Pancreas (tissue), 10 donors: ENCODE results near the gene AGBL4. TPM values are rescaled to one million over a fixed set of nuclear protein-coding genes. Genes with fewer than 3 reads are reported as not detected.

Experiments
- ATAC-seq, 4 donors: fragments of 200-7000 bp; cut with Tn5 transposase; one replicate each; pipeline versions ENCODE4 v1.8.0 to v1.9.1; 2020; ENCODE audit warnings: mild to moderate bottlenecking in 4 of 4, moderate library complexity in 4 of 4
- DNase-seq, 6 donors: peaks; one replicate each; pipeline ENCODE4 v3.0.0-alpha.2; 2020
- FAIRE-seq: peaks from 2 replicates; lab custom pipeline; 2012; peaks lifted over from hg19 to GRCh38; lab: Jason Lieb, UNC
- H3K27ac ChIP-seq, 4 donors: fragments of 200-600 bp; sonication (generic); 1 replicate in 3 of 4; 2 replicates in 1 of 4; pipeline versions ENCODE4 v1.5.0 to v1.8.0; 2020
- H3K27me3 ChIP-seq, 4 donors: fragments of 200-600 bp; one replicate each; pipeline ENCODE4 v1.8.0; 2021
- H3K36me3 ChIP-seq, 3 donors: fragments of 200-600 bp; sonication (generic) in 1 of 3; one replicate each; pipeline versions ENCODE4 v1.5.0 to v1.8.0; 2020 to 2021
- H3K4me1 ChIP-seq, 3 donors: fragments of 200-600 bp; one replicate each; pipeline ENCODE4 v1.8.0; 2021
- H3K4me3 ChIP-seq, 4 donors: fragments of 200-600 bp; sonication (generic) in 2 of 4; one replicate each; pipeline versions ENCODE4 v1.5.0 to v1.8.0; 2020 to 2021
- H3K9me3 ChIP-seq, 4 donors: fragments of 200-600 bp; one replicate each; pipeline ENCODE4 v1.8.0; 2021
- WGBS, 2 donors: extraction: QIAGEN DNeasy Blood & Tissue Kit; methylation state at CpG; one replicate each; pipeline ENCODE4 v1.1.7; 2013; 5-methylcytosine and 5-hydroxymethylcytosine counted together
- intact Hi-C, 3 donors: fragments of 100-400 bp; cut with DNase I; formaldehyde crosslinking; loops; one replicate each; pipeline versions ENCODE4 v1.11.1 to v1.14.2; 2022
- polyA plus RNA-seq, 2 donors: library from polyadenylated mRNA; stranded (reverse); fragments of 200-250 nt; gene quantifications; one replicate each; pipeline ENCODE4 v1.2.3, GENCODE V29; 2013
- total RNA-seq, 6 donors: library from RNA; stranded (reverse); fragmentation: NEBNext Ultra II Directional in 4 of 6; extraction: Animal tissue kit (Norgen Biotek cat#: 25700) in 4 of 6; gene quantifications; one replicate each; pipeline versions ENCODE4 v1.2.1 to v1.2.4, GENCODE V29; 2021 to 2023
- TF ChIP-seq, protein P1 (sequence below), 4 donors: fragments of 200-600 bp; sonication (generic) in 3 of 4; IDR thresholded peaks; one replicate each; pipeline versions ENCODE4 v1.5.0 to v1.8.0; 2021; ENCODE audit warnings: antibody characterized with exemption in 4 of 4
- donor health status: healthy with polysubstance abuse.
- donor health status: DM: no; HTN: no; CAD: no; lungs with moderate emphysema.
- donor health status: DM: no; HTN: no; CAD: no.
- donor health status: control.
- donor health status: control.
- donor health status: Bipolar disorder and iron deficiency.
- donor health status: DM: yes; HTN: yes; CAD: no.
- donor health status: DM: no; HTN: no; CAD: no.
- donor health status: DM: no; HTN: no; CAD: no.
- donor health status: DM: yes; HTN: yes; CAD: no.

The AGBL4 gene
- total and polyA plus RNA-seq, 8 donors = 0.15 to 1.2 (median 0.59) TPM

DNA sequence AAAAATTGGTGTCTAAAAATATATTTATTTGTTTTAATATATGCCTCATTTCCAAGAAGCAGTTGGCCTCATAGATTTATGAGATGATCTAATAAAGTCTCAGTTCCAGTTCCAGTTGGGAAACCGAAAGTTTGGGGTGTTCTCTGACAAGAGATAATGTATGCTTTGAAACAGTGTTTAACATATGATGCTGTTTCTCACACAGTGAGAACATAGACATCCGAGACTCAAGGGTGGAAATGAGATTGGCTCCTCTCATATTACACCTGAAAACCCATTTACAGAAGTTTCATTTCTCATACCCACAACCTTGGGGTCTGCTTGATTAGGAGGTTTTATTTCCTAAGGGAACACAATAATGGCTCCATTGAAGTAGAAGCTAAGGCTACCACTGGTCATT is 1046.5 kb downstream of the AGBL4 start:
- Histone ChIP-seq H3K9me3 (no peaks in the 10 kb centered on the region), H3K27me3 (no peaks in the 10 kb centered on the region), H3K4me3 (no peak overlapping the region), H3K36me3 (no peaks in the 10 kb centered on the region), H3K27ac (no peak overlapping the region), H3K4me1 (no peaks in the 10 kb centered on the region)
- intact Hi-C loops = no loop called here
- no peak for ATAC-seq
- TF ChIP-seq, protein P1, sequence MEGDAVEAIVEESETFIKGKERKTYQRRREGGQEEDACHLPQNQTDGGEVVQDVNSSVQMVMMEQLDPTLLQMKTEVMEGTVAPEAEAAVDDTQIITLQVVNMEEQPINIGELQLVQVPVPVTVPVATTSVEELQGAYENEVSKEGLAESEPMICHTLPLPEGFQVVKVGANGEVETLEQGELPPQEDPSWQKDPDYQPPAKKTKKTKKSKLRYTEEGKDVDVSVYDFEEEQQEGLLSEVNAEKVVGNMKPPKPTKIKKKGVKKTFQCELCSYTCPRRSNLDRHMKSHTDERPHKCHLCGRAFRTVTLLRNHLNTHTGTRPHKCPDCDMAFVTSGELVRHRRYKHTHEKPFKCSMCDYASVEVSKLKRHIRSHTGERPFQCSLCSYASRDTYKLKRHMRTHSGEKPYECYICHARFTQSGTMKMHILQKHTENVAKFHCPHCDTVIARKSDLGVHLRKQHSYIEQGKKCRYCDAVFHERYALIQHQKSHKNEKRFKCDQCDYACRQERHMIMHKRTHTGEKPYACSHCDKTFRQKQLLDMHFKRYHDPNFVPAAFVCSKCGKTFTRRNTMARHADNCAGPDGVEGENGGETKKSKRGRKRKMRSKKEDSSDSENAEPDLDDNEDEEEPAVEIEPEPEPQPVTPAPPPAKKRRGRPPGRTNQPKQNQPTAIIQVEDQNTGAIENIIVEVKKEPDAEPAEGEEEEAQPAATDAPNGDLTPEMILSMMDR (IDR thresholded peaks at IDR 0.05) = no peak
- DNase-seq = no peak
- no peak for FAIRE-seq
- 63 to 80% methylated on average over 2 of the region's 2 CpGs for WGBS, 2 donors

DNA sequence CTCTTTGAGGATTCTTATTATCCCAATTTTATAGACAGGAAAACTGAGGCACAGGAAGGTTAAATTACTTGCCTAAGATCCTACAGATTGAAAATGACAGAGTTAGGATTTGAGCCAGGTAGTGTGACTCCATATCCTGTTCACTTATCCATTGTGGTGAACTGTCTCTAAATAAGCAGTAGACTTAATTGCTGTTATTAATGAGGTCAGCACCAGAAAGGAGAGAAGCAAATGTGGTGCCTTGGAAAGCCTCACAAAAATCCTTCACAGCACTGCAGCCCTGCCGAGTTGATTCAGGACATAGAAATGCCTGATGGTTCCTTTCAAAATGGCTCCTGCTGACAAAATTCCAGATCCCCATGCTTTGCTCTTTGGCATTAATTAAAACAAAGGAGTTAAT is 1053.8 kb downstream of the AGBL4 start:
- Histone ChIP-seq H3K4me1 (no peaks in the 10 kb centered on the region), H3K4me3 (no peak overlapping the region), H3K36me3 (no peaks in the 10 kb centered on the region), H3K27ac (no peak overlapping the region), H3K9me3 (no peaks in the 10 kb centered on the region), H3K27me3 (no peaks in the 10 kb centered on the region)
- DNase-seq = no peak
- intact Hi-C loops = no loop called here
- ATAC-seq = no peak
- no peak for FAIRE-seq
- WGBS, 2 donors = 52 to 71% methylated on average over 1 of the region's 1 CpG
- TF ChIP-seq, protein P1 (IDR thresholded peaks at IDR 0.05) = no peak

DNA sequence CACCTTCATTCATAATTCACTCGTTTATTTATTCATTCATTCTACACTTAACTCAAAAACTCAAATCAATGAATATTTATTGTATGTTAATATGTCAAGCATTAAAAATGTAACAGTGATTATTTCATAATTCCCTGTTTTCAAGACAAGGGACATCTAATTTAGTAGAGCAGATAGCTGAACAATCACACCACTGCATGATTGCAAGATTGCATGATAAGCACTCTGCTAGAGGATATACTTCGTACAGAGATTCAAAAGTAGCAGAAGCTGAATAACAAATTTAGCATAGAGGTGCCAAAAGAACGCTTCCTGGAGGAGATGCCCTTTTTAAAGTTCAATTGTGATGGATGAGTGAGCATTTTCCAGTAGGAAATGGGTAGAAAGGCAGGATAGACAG is 1056.4 kb downstream of the AGBL4 start:
- FAIRE-seq (no peak), DNase-seq (no peak), ATAC-seq (no peak)
- Histone ChIP-seq H3K27me3 (no peaks in the 10 kb centered on the region), H3K36me3 (no peaks in the 10 kb centered on the region), H3K27ac (no peak overlapping the region), H3K4me1 (no peaks in the 10 kb centered on the region), H3K9me3 (no peaks in the 10 kb centered on the region), H3K4me3 (no peak overlapping the region)
- intact Hi-C loops = no loop called here
- TF ChIP-seq, protein P1 (IDR thresholded peaks at IDR 0.05) = no peak
- WGBS, 2 donors = 43 to 54% methylated on average over 3 of the region's 3 CpGs

DNA sequence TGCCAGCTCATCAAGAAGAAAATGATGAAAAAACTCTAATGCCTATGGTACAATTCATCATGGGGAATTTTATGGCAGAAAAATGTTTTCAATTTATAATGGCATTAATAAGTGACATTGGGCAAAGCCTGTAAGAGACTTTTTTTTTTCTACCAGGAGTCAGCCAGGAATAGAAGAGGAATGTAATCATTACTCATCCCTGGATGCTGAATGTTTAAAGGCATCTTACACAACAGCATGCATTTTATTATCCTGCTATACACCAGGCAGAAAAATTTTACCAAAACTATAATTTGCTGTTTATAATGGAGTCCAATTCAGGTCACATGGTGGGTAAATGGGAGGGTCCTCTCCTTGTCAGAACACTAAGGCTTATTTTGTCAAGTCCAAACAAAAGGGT is 1057.2 kb downstream of the AGBL4 start:
- no peak overlapping the region for H3K27ac ChIP-seq
- ATAC-seq (no peak), DNase-seq (no peak), FAIRE-seq (no peak)
- no peaks in the 10 kb centered on the region for H3K36me3 ChIP-seq
- TF ChIP-seq, protein P1 (IDR thresholded peaks at IDR 0.05) = no peak
- intact Hi-C loops = no loop called here
- H3K4me3 ChIP-seq = no peak overlapping the region
- no peaks in the 10 kb centered on the region for H3K27me3 ChIP-seq
- no peaks in the 10 kb centered on the region for H3K9me3 ChIP-seq
- no peaks in the 10 kb centered on the region for H3K4me1 ChIP-seq

DNA sequence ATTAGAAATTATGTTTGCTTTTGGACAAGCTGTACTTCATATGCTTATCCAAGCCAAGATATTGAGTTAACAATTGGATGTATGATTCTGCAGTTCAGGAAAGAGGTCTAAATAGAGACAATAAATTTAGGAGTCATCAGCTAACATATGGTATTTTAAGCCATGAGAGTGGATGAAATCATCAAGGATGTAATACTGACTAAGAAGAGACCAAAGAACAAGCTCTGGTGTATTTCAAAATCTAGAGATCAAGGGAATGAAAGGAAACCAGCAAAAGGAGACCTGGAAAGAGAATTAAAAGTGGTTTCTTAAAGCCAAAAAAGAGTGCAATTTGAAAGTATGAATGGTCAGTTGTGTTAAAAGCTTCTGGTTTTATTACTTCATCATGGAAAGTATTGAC is 1063.4 kb downstream of the AGBL4 start:
- Histone ChIP-seq H3K27me3 (no peaks in the 10 kb centered on the region), H3K27ac (no peak overlapping the region), H3K4me3 (no peak overlapping the region), H3K9me3 (no peaks in the 10 kb centered on the region), H3K36me3 (no peaks in the 10 kb centered on the region), H3K4me1 (no peaks in the 10 kb centered on the region)
- no peak for DNase-seq
- intact Hi-C loops = no loop called here
- no peak for FAIRE-seq
- no peak for ATAC-seq
- TF ChIP-seq, protein P1 (IDR thresholded peaks at IDR 0.05) = no peak
